ENCODE measurements around the gene SPON1. TPM values are rescaled to one million over a fixed set of nuclear protein-coding genes. Genes with fewer than 3 reads are reported as not detected.

The SPON1 gene
- total RNA-seq, 1 experiment from 2014 or later = 0.10 TPM

DNA sequence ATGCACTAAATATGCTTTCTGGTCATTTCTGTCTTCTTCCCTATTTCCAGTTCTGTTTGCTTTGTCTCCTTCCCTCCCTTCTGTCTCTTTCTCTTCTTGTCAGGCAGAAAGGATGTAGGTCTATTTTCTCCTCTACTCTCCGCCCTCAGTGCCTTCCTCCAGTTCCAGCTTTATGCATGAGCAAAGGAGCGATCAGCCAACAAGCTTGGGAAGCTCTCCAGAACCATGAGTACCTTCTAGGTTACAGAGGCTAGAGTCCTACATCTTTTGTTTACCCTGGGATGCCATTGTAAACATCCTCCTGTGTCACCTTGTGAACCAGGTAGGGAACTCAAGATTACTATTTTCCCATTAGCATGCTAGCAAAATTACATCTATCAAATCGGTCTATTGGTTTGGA lies 7.9 kb upstream of the SPON1 start:
- H3K27ac ChIP-seq (ENCODE audit: low read length) = no peak overlapping the region
- no TSS peak for BruUV-seq (replicated peaks)
- no peaks in the 10 kb centered on the region for H3K4me1 ChIP-seq (ENCODE audit: control insufficient read depth, insufficient read depth, low read length)
- H3K9me3 ChIP-seq (ENCODE audit: control insufficient read depth, insufficient read depth, low read depth, low read length) = no peaks in the 10 kb centered on the region
- in situ Hi-C loops (cut with HindIII; ENCODE audit: low pct_unique_long_range_greater_than_20kb, low sequenced_read_pairs) (loop anchor here (25.0 kb wide), 1 partner anchor 283 kb away; no protein-coding TSS in a partner anchor), intact Hi-C loops (cut with micrococcal nuclease; ENCODE audit: unreplicated experiment) (loop anchor here (10.0 kb wide), 1 partner anchor 180 kb away; no protein-coding TSS in a partner anchor)
- no peak overlapping the region for H3K4me3 ChIP-seq (ENCODE audit: low read depth in 2 of 2, low read length in 2 of 2)
- peaks cover 45% of the 10 kb centered on the region for H3K27me3 ChIP-seq (ENCODE audit: control insufficient read depth, insufficient read depth, low read length)
- no peak for TF ChIP-seq REST (IDR thresholded peaks at IDR 0.05; ENCODE audit: insufficient read depth in 1 of 2, low read depth in 2 of 2, low read length in 1 of 2)
- TF ChIP-seq POLR2AphosphoS5 (IDR thresholded peaks at IDR 0.05; ENCODE audit: low read depth, low read length) = no peak
- ChIA-PET POLR2A (no interaction called here), CTCF (no interaction called here)
- DNase-seq (ENCODE audit: low read depth, low spot score) (no peak), ATAC-seq (no peak)
- no peaks in the 10 kb centered on the region; the same call in 1 of the 2 replicates for H3K36me3 ChIP-seq (ENCODE audit: control insufficient read depth, insufficient read depth, low read length)

DNA sequence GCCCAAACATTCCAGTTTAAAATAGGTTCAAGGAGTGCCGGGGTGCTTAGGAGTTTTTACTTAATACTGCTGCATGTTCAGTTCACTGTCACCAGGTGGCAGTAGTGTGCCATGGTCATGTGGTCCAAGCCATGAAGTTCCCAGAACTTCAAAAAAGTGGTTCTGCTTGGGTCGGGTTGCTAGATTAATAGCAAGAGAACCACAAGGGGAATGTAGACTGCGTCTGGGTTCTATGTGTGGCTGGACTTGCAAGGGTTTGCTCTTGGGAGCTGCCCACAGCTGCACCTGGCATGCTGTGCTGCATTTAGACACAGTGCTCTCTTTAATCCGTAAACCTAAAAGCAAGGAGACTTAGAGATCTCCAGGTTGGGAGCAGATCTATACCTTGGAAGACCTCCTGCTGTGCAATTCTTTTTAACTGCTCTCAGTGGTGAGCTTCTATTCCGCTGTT lies 6.5 kb upstream of the SPON1 start:
- H3K27me3 ChIP-seq (ENCODE audit: control insufficient read depth, insufficient read depth, low read length) = peaks cover 55% of the 10 kb centered on the region
- no peak overlapping the region for H3K27ac ChIP-seq (ENCODE audit: low read length)
- CTCF ChIA-PET = no interaction called here
- H3K4me1 ChIP-seq (ENCODE audit: control insufficient read depth, insufficient read depth, low read length) = no peaks in the 10 kb centered on the region
- intact Hi-C loops (cut with micrococcal nuclease; ENCODE audit: unreplicated experiment) (loop anchor here (1.0 to 10.0 kb wide), 3 partner anchors 181 to 293 kb away; no protein-coding TSS in a partner anchor), in situ Hi-C loops (cut with HindIII; ENCODE audit: low pct_unique_long_range_greater_than_20kb, low sequenced_read_pairs) (loop anchor here (25.0 kb wide), 1 partner anchor 281 kb away; no protein-coding TSS in a partner anchor)
- TF ChIP-seq CTCF (IDR thresholded peaks at IDR 0.05) = peak; percentile 88
- no peak for TF ChIP-seq SIN3A (IDR thresholded peaks at IDR 0.05; ENCODE audit: borderline replicate concordance, insufficient read depth, low read depth, low read length)
- TF ChIP-seq POLR2AphosphoS5 (IDR thresholded peaks at IDR 0.05; ENCODE audit: low read depth, low read length) = no peak
- TF ChIP-seq REST (IDR thresholded peaks at IDR 0.05; ENCODE audit: insufficient read depth in 1 of 2, low read depth in 2 of 2, low read length in 1 of 2) = no peak
- no peak for TF ChIP-seq TCF7L2 (IDR thresholded peaks at IDR 0.05; ENCODE audit: low read depth, low read length)
- POLR2A ChIA-PET = no interaction called here
- peak; percentile 79 for ATAC-seq
- no peak for DNase-seq (ENCODE audit: low read depth, low spot score)
- BruUV-seq (replicated peaks) = no TSS peak
- H3K36me3 ChIP-seq (ENCODE audit: control insufficient read depth, insufficient read depth, low read length) = no peaks in the 10 kb centered on the region; the same call in 1 of the 2 replicates
- no peaks in the 10 kb centered on the region for H3K9me3 ChIP-seq (ENCODE audit: control insufficient read depth, insufficient read depth, low read depth, low read length)
- H3K4me3 ChIP-seq (ENCODE audit: low read depth in 2 of 2, low read length in 2 of 2) = no peak overlapping the region
